CD14-positive monocyte (primary cell): Measurements from ENCODE around the gene MMP19. TPM values are rescaled to one million over a fixed set of nuclear protein-coding genes. Genes with fewer than 3 reads are reported as not detected.

Experiments used
- DNase-seq, 3 donors: peaks; one replicate each; pipeline ENCODE4 v3.0.0-alpha.2; 2011 to 2022
- H2AFZ ChIP-seq: 2 replicates; pipeline ENCODE4 v1.6.0; 2012; ENCODE audit warnings: mild to moderate bottlenecking, low read depth, low read length, inconsistent platforms; ENCODE audit not compliant: insufficient read depth, poor library complexity, severe bottlenecking
- H3K27ac ChIP-seq, 2 donors: 1 replicate in 1 of 2; 2 replicates in 1 of 2; pipeline ENCODE4 v1.5.1; 2012 to 2013; ENCODE audit warnings: low read length in 2 of 2, control low read depth in 1 of 2, inconsistent platforms in 1 of 2, low read depth in 1 of 2, mild to moderate bottlenecking in 1 of 2
- H3K27me3 ChIP-seq, 2 donors: one replicate each; pipeline versions ENCODE4 v1.6.0 to v1.6.1; 2011 to 2013; ENCODE audit warnings: low read length in 2 of 2; ENCODE audit not compliant: control insufficient read depth in 2 of 2, insufficient read depth in 2 of 2
- H3K36me3 ChIP-seq, 2 donors: replicated peaks in 1 of 2; 1 replicate in 1 of 2; 2 replicates in 1 of 2; pipeline versions ENCODE4 v1.5.1 to v1.6.1; 2012 to 2013; ENCODE audit warnings: low read length in 2 of 2, control low read depth in 1 of 2, inconsistent platforms in 1 of 2, mild to moderate bottlenecking in 1 of 2; ENCODE audit not compliant: insufficient read depth in 2 of 2, control insufficient read depth in 1 of 2
- H3K4me1 ChIP-seq, 2 donors: 1 replicate in 1 of 2; 2 replicates in 1 of 2; pipeline versions ENCODE4 v1.5.1 to v1.6.1; 2012 to 2013; ENCODE audit warnings: low read length in 2 of 2, control low read depth in 1 of 2, inconsistent platforms in 1 of 2, mild to moderate bottlenecking in 1 of 2, moderate library complexity in 1 of 2; ENCODE audit not compliant: insufficient read depth in 2 of 2, control insufficient read depth in 1 of 2
- H3K4me2 ChIP-seq: replicated peaks from 2 replicates; pipeline ENCODE3; 2012; ENCODE audit warnings: low read length, moderate library complexity, mild to moderate bottlenecking; ENCODE audit not compliant: poor library complexity, severe bottlenecking; ENCODE audit errors: extremely low read depth
- H3K4me3 ChIP-seq, 3 experiments: fragments of 200-600 bp in 1 of 3; sonication (generic) in 1 of 3; replicated peaks in 1 of 3; 1 replicate in 2 of 3; 2 replicates in 1 of 3; pipeline ENCODE4 v1.5.1; 2011 to 2013; ENCODE audit warnings: low read length in 3 of 3, mild to moderate bottlenecking in 3 of 3, control low read depth in 2 of 3, low read depth in 2 of 3, inconsistent platforms in 1 of 3, moderate library complexity in 1 of 3
- H3K79me2 ChIP-seq: 2 replicates; pipeline ENCODE4 v1.6.0; 2012; ENCODE audit warnings: mild to moderate bottlenecking, control low read depth, inconsistent platforms, low read length, moderate library complexity; ENCODE audit not compliant: insufficient read depth
- H3K9ac ChIP-seq: 2 replicates; pipeline ENCODE4 v1.6.0; 2017; ENCODE audit warnings: low read length, mild to moderate bottlenecking; ENCODE audit not compliant: insufficient read depth, poor library complexity, severe bottlenecking
- H3K9me3 ChIP-seq, 2 donors: replicated peaks in 1 of 2; 1 replicate in 1 of 2; 2 replicates in 1 of 2; pipeline versions ENCODE4 v1.5.1 to v1.6.1; 2012 to 2013; ENCODE audit warnings: low read length in 2 of 2, control low read depth in 1 of 2; ENCODE audit not compliant: control insufficient read depth in 1 of 2, insufficient read depth in 1 of 2
- H4K20me1 ChIP-seq: 2 replicates; pipeline ENCODE4 v1.6.0; 2012; ENCODE audit warnings: mild to moderate bottlenecking, low read length, control low read depth, moderate library complexity; ENCODE audit not compliant: insufficient read depth
- H3K27ac Mint-ChIP-seq, 7 donors: one replicate each; pipeline ENCODE4 v1.8.0; 2020; ENCODE audit warnings: mild to moderate bottlenecking in 7 of 7, mixed read lengths in 7 of 7, moderate library complexity in 6 of 7, inconsistent platforms in 2 of 7
- H3K27me3 Mint-ChIP-seq, 3 donors: one replicate each; pipeline ENCODE4 v1.8.0; 2021 to 2022; ENCODE audit warnings: low read depth in 3 of 3, mild to moderate bottlenecking in 3 of 3, mixed read lengths in 3 of 3, moderate library complexity in 3 of 3, inconsistent platforms in 1 of 3
- H3K36me3 Mint-ChIP-seq, 2 donors: one replicate each; pipeline ENCODE4 v1.8.0; 2020; ENCODE audit warnings: mixed read lengths in 2 of 2, inconsistent platforms in 1 of 2, mild to moderate bottlenecking in 1 of 2
- H3K4me1 Mint-ChIP-seq: one replicate; pipeline ENCODE4 v1.8.0; 2020; ENCODE audit warnings: mild to moderate bottlenecking, mixed read lengths
- H3K4me3 Mint-ChIP-seq, 2 donors: one replicate each; pipeline ENCODE4 v1.8.0; 2020; ENCODE audit warnings: mild to moderate bottlenecking in 2 of 2, mixed read lengths in 2 of 2, moderate library complexity in 1 of 2
- H3K9me3 Mint-ChIP-seq, 7 donors: one replicate each; pipeline ENCODE4 v1.8.0; 2020 to 2022; ENCODE audit warnings: mixed read lengths in 7 of 7, mild to moderate bottlenecking in 6 of 7, moderate library complexity in 6 of 7, inconsistent platforms in 2 of 7
- CTCF ChIP-seq: fragments of 200-600 bp; IDR thresholded peaks from one replicate; pipeline ENCODE4 v1.8.0; 2022; ENCODE audit warnings: antibody characterized with exemption, mild to moderate bottlenecking
- whole genome bisulfite sequencing: methylation state at CpG from one replicate; pipeline ENCODE4 v1.1.5; 2013; ENCODE audit warnings: missing lambda C conversion rate; ENCODE audit not compliant: insufficient coverage; 5-methylcytosine and 5-hydroxymethylcytosine counted together
- intact Hi-C, 2 donors: fragments of 100-400 bp; cut with micrococcal nuclease; formaldehyde crosslinking; loops; one replicate each; pipeline versions ENCODE4 v1.15.0 to v1.15.1; 2023
- polyA plus RNA-seq, 3 donors: library from polyadenylated mRNA; depleted of rRNA in 1 of 3; unstranded in 2 of 3; stranded (reverse) in 1 of 3; fragments of 300-500 nt in 2 of 3; fragments of >200 nt in 1 of 3; fragmentation: Illumina TruSeq in 2 of 3; gene quantifications; 1 replicate in 2 of 3; 2 replicates in 1 of 3; pipeline ENCODE4 v1.2.3, GENCODE V29; 2012 to 2021

The MMP19 gene
- polyA plus RNA-seq, 3 donors, result 0.81 to 2.8 (median 1.0) TPM

- no peak for DNase-seq
- Histone ChIP-seq H3K27me3 (no peaks in the 10 kb centered on the region), H3K27ac (no peak overlapping the region), H3K9ac (no peak overlapping the region), H3K9me3 (no peaks in the 10 kb centered on the region), H3K4me3 (no peak overlapping the region), H4K20me1 (peaks cover 54% of the 10 kb centered on the region), H3K4me2 (no peak overlapping the region), H2AFZ (no peak overlapping the region), H3K79me2 (peaks cover 95% of the 10 kb centered on the region), H3K4me1 (peaks cover 19 to 32% of the 10 kb centered on the region in 2 donors), H3K36me3 (peaks cover 14 to 51% of the 10 kb centered on the region in 2 donors)
- TF ChIP-seq CTCF, result no peak
- no peak overlapping the region for H3K27ac Mint-ChIP-seq
- no peak overlapping the region for H3K4me3 Mint-ChIP-seq
- H3K9me3 Mint-ChIP-seq, result no peaks in the 10 kb centered on the region
- WGBS, result 98% methylated on average over 12 of the region's 12 CpGs
- intact Hi-C loops, result loop anchor here in 1 of 2 donors (5.0 kb wide), 2 partner anchors 112 to 227 kb away; partner anchors contain the start of genes PYM1 and RPS26
- peaks cover 33 to 46% of the 10 kb centered on the region in 2 donors for H3K36me3 Mint-ChIP-seq
- H3K27me3 Mint-ChIP-seq, result no peaks in the 10 kb centered on the region
- peaks cover 27% of the 10 kb centered on the region for H3K4me1 Mint-ChIP-seq
These were observed 27.3 kb downstream of the MMP19 start for GRCh38 chr12:55815473-55815872.

- peaks cover 19 to 32% of the 10 kb centered on the region in 2 donors for H3K4me1 ChIP-seq
- Mint-ChIP-seq H3K27ac (peak overlapping the region in 2 of 7 donors; percentile 2 to 37), H3K4me1 (peaks cover 26% of the 10 kb centered on the region), H3K4me3 (no peak overlapping the region), H3K27me3 (no peaks in the 10 kb centered on the region), H3K36me3 (peaks cover 29 to 45% of the 10 kb centered on the region in 2 donors), H3K9me3 (no peaks in the 10 kb centered on the region)
- peak overlapping the region in 1 of 2 donors; percentile 50 for H3K27ac ChIP-seq
- intact Hi-C loops, result no loop called here
- DNase-seq, result no peak
- peaks cover 5 to 47% of the 10 kb centered on the region in 2 donors for H3K36me3 ChIP-seq
- no peak overlapping the region for H3K4me3 ChIP-seq
- no peak overlapping the region for H2AFZ ChIP-seq
- no peaks in the 10 kb centered on the region for H3K27me3 ChIP-seq
- H3K79me2 ChIP-seq, result peaks cover 97% of the 10 kb centered on the region
- no peak for TF ChIP-seq CTCF
- H3K4me2 ChIP-seq, result no peak overlapping the region
- no peaks in the 10 kb centered on the region for H3K9me3 ChIP-seq
- H4K20me1 ChIP-seq, result peaks cover 66% of the 10 kb centered on the region
- no peak overlapping the region for H3K9ac ChIP-seq
These were observed 28.5 kb downstream of the MMP19 start for GRCh38 chr12:55814257-55814656.
